RWPE2 (cell line): ENCODE data around the gene LENG1.
A peak's percentile ranks its signal among the peaks of the same experiment; 100 is the strongest.

Experiments
- ATAC-seq: fragments of 200-7000 bp; cut with Tn5 transposase; 3 replicates; pipeline ENCODE4 v1.9.1; 2021; ENCODE audit warnings: low read depth
- DNase-seq: peaks from one replicate; pipeline ENCODE4 v3.0.0-alpha.2; 2020; ENCODE audit warnings: low spot score
- H3K27ac ChIP-seq: fragments of 450-650 bp; 2 replicates; pipeline ENCODE4 v1.5.1; 2017; ENCODE audit warnings: mild to moderate bottlenecking; ENCODE audit not compliant: poor library complexity, severe bottlenecking
- H3K27me3 ChIP-seq: fragments of 250-450 bp; sonication (Bioruptor Pico); 2 replicates; pipeline ENCODE4 v1.5.1; 2021; ENCODE audit warnings: mild to moderate bottlenecking, moderate library complexity; ENCODE audit not compliant: insufficient read depth, poor library complexity, severe bottlenecking
- H3K36me3 ChIP-seq: fragments of 250-450 bp; sonication (Bioruptor Pico); 2 replicates; pipeline ENCODE4 v1.5.1; 2020; ENCODE audit warnings: low read depth, mild to moderate bottlenecking, moderate library complexity
- H3K4me1 ChIP-seq: fragments of 250-450 bp; sonication (Bioruptor Pico); 2 replicates; pipeline ENCODE4 v1.5.1; 2021; ENCODE audit warnings: mild to moderate bottlenecking, moderate library complexity; ENCODE audit not compliant: insufficient read depth, poor library complexity, severe bottlenecking
- H3K4me3 ChIP-seq: fragments of 250-450 bp; sonication (Bioruptor Pico); 2 replicates; pipeline ENCODE4 v1.5.1; 2021; ENCODE audit warnings: mild to moderate bottlenecking, moderate library complexity; ENCODE audit not compliant: severe bottlenecking
- H3K9me3 ChIP-seq: fragments of 250-450 bp; sonication (Bioruptor Pico); 2 replicates; pipeline ENCODE4 v1.5.1; 2021; ENCODE audit warnings: mild to moderate bottlenecking, moderate library complexity; ENCODE audit not compliant: severe bottlenecking
- CTCF ChIP-seq: fragments of 450-650 bp; IDR thresholded peaks from one replicate; pipeline ENCODE4 v1.5.1; 2017; ENCODE audit warnings: mild to moderate bottlenecking, moderate library complexity; ENCODE audit not compliant: poor library complexity, severe bottlenecking

Gene LENG1

GRCh38 chr19:54179262-54179852 lies 19.8 kb upstream of the LENG1 start:
- H3K27ac ChIP-seq: no peak overlapping the region
- DNase-seq (no peak), ATAC-seq (no peak)
- H3K9me3 ChIP-seq: no peaks in the 10 kb centered on the region
- H3K27me3 ChIP-seq: no peaks in the 10 kb centered on the region
- H3K36me3 ChIP-seq: peaks cover 21% of the 10 kb centered on the region
- no peak for TF ChIP-seq CTCF
- H3K4me1 ChIP-seq: no peaks in the 10 kb centered on the region
- no peak overlapping the region for H3K4me3 ChIP-seq

GRCh38 chr19:54178581-54179261 lies 19.2 kb upstream of the LENG1 start:
- H3K4me3 ChIP-seq: no peak overlapping the region
- H3K27ac ChIP-seq: no peak overlapping the region
- TF ChIP-seq CTCF: no peak
- no peak for DNase-seq
- no peaks in the 10 kb centered on the region for H3K9me3 ChIP-seq
- ATAC-seq: peak; percentile 63; the same call in 1 of the 3 replicates
- H3K36me3 ChIP-seq: peaks cover 21% of the 10 kb centered on the region
- no peaks in the 10 kb centered on the region for H3K27me3 ChIP-seq
- H3K4me1 ChIP-seq: no peaks in the 10 kb centered on the region

- no peak for TF ChIP-seq CTCF
- Histone ChIP-seq H3K4me3 (no peak overlapping the region), H3K27ac (no peak overlapping the region), H3K36me3 (peaks cover 25% of the 10 kb centered on the region), H3K9me3 (no peaks in the 10 kb centered on the region), H3K4me1 (no peaks in the 10 kb centered on the region), H3K27me3 (no peaks in the 10 kb centered on the region)
- DNase-seq: no peak
- ATAC-seq: no peak
Measured at GRCh38 chr19:54173951-54174834, 14.7 kb upstream of the LENG1 start.

- Histone ChIP-seq H3K9me3 (no peaks in the 10 kb centered on the region), H3K27me3 (no peaks in the 10 kb centered on the region), H3K4me3 (peak overlapping the region; percentile 54), H3K4me1 (no peaks in the 10 kb centered on the region), H3K27ac (peak overlapping the region; percentile 73), H3K36me3 (peaks cover 17% of the 10 kb centered on the region)
- no peak for TF ChIP-seq CTCF
- ATAC-seq: no peak
- no peak for DNase-seq
Measured at GRCh38 chr19:54173359-54173699, 13.8 kb upstream of the LENG1 start.
